Kidney (tissue), 14 donors: ENCODE data around the gene GRID1. TPM values are rescaled to one million over a fixed set of nuclear protein-coding genes. Genes with fewer than 3 reads are reported as not detected.
"Not testable (repeated sequence)": the region's sequence is repeated elsewhere in the genome, so short reads cannot be mapped to it uniquely, and the experiment has no call there.

Experiments
- DNase-seq, 5 donors: peaks; one replicate each; pipeline ENCODE4 v3.0.0-alpha.2; 2013 to 2020
- FAIRE-seq: peaks from 2 replicates; lab custom pipeline; 2012; peaks lifted over from hg19 to GRCh38; lab: Jason Lieb, UNC
- H3K27ac ChIP-seq, 2 donors: one replicate each; pipeline ENCODE4 v1.7.0; 2013; ENCODE audit warnings: low read depth in 2 of 2, low read length in 2 of 2, inconsistent platforms in 1 of 2
- H3K27me3 ChIP-seq: one replicate; pipeline ENCODE4 v1.7.1; 2013; ENCODE audit warnings: low read length, inconsistent platforms; ENCODE audit not compliant: control insufficient read depth, insufficient read depth
- H3K36me3 ChIP-seq, 3 donors: one replicate each; pipeline versions ENCODE4 v1.7.0 to v1.7.1; 2013; ENCODE audit warnings: low read length in 3 of 3, control low read depth in 1 of 3, inconsistent platforms in 1 of 3; ENCODE audit not compliant: insufficient read depth in 3 of 3, control insufficient read depth in 2 of 3
- H3K4me1 ChIP-seq, 3 donors: one replicate each; pipeline versions ENCODE4 v1.7.0 to v1.7.1; 2013; ENCODE audit warnings: low read length in 3 of 3, inconsistent platforms in 1 of 3, low read depth in 1 of 3; ENCODE audit not compliant: control insufficient read depth in 2 of 3, insufficient read depth in 2 of 3
- H3K4me3 ChIP-seq, 3 donors: one replicate each; pipeline versions ENCODE4 v1.7.0 to v1.8.1; 2013; ENCODE audit warnings: low read length in 3 of 3, control low read depth in 1 of 3, inconsistent platforms in 1 of 3
- H3K9ac ChIP-seq, 3 donors: one replicate each; pipeline versions ENCODE4 v1.7.0 to v1.7.1; 2013; ENCODE audit warnings: low read length in 3 of 3, control low read depth in 1 of 3, inconsistent platforms in 1 of 3
- H3K9me3 ChIP-seq, 3 donors: one replicate each; pipeline versions ENCODE4 v1.7.0 to v1.7.1; 2013; ENCODE audit warnings: low read length in 3 of 3, control low read depth in 1 of 3, inconsistent platforms in 1 of 3; ENCODE audit not compliant: control insufficient read depth in 2 of 3, insufficient read depth in 1 of 3
- intact Hi-C: fragments of 100-400 bp; cut with DNase I; formaldehyde crosslinking; loops from one replicate; pipeline ENCODE4 v1.11.1; 2022
- polyA plus RNA-seq: library from polyadenylated mRNA; stranded (reverse); fragments of 350-450 nt; fragmentation: Illumina TruSeq; extraction: RNeasy Lipid Tissue Mini Kit (QIAGEN cat#74804); gene quantifications from one replicate; pipeline ENCODE4 v1.2.3, GENCODE V29; 2014; ENCODE audit warnings: low read depth, low replicate concordance; ENCODE audit not compliant: insufficient read depth
- total RNA-seq: library from RNA; stranded (reverse); fragmentation: NEBNext Ultra II Directional; extraction: Animal tissue kit (Norgen Biotek cat#: 25700); gene quantifications from one replicate; pipeline ENCODE4 v1.2.1, GENCODE V29; 2021
- TF ChIP-seq, protein P1 (sequence below): IDR thresholded peaks from 3 replicates; pipeline ENCODE4 v1.5.1; 2012; ENCODE audit warnings: mild to moderate bottlenecking, moderate library complexity, borderline replicate concordance; ENCODE audit not compliant: insufficient read depth; ENCODE audit errors: extremely low read depth
- donor health status: control.
- donor health status: control.
- donor health status: control.
- donor health status: control.
- donor health status: control.
- donor health status: DM: yes; HTN: yes; CAD: no.
- donor health status: Normal renal cell carcinoma (clear cell type).

The GRID1 gene
- total and polyA plus RNA-seq, 2 donors from 2014 or later, result 0.37 to 1.4 TPM

DNA sequence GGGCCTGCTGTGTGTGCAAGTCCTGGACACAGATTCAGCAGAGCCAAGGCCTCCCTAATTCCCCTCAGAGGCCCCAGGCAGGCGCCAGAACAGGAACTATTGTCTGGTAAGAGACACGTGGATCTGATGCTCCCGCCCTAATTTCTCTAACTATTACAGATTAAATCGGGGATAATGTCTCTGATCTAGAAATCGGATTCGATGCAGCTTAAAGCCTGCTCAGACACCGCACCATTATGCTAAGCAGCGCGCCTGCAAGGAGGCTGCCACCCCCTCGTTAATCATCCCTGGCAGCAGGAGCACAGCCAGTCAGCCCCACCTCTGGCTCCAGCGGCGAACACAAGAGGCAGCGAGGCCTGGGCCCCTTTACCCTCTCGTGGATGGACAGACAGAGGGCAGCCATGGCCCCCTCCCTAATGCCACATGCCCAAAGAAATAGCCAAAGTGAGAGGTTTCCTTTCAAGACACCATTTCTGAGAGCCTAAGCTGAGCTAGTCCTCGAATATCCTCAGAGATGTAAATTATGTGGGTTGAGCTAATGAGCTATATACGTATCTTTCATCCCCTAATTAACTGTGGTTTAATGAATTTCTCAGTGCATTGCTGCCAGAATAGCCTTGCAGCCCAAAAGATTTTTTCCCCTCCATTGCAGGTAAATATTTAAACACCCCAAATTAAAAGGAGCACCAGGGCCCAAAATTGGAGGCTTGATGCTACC lies 122.1 kb downstream of the GRID1 start:
- H3K36me3 ChIP-seq, result no peaks in the 10 kb centered on the region
- H3K4me3 ChIP-seq, result no peak overlapping the region
- intact Hi-C loops, result no loop called here
- TF ChIP-seq, protein P1, sequence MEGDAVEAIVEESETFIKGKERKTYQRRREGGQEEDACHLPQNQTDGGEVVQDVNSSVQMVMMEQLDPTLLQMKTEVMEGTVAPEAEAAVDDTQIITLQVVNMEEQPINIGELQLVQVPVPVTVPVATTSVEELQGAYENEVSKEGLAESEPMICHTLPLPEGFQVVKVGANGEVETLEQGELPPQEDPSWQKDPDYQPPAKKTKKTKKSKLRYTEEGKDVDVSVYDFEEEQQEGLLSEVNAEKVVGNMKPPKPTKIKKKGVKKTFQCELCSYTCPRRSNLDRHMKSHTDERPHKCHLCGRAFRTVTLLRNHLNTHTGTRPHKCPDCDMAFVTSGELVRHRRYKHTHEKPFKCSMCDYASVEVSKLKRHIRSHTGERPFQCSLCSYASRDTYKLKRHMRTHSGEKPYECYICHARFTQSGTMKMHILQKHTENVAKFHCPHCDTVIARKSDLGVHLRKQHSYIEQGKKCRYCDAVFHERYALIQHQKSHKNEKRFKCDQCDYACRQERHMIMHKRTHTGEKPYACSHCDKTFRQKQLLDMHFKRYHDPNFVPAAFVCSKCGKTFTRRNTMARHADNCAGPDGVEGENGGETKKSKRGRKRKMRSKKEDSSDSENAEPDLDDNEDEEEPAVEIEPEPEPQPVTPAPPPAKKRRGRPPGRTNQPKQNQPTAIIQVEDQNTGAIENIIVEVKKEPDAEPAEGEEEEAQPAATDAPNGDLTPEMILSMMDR, result no peak
- H3K9ac ChIP-seq, result no peak overlapping the region
- H3K27ac ChIP-seq, result no peak overlapping the region
- H3K4me1 ChIP-seq, result no peaks in the 10 kb centered on the region
- no peaks in the 10 kb centered on the region for H3K27me3 ChIP-seq
- no peaks in the 10 kb centered on the region for H3K9me3 ChIP-seq
- DNase-seq (peak; percentile 39 to 61 (median 48)), FAIRE-seq (no peak)

DNA sequence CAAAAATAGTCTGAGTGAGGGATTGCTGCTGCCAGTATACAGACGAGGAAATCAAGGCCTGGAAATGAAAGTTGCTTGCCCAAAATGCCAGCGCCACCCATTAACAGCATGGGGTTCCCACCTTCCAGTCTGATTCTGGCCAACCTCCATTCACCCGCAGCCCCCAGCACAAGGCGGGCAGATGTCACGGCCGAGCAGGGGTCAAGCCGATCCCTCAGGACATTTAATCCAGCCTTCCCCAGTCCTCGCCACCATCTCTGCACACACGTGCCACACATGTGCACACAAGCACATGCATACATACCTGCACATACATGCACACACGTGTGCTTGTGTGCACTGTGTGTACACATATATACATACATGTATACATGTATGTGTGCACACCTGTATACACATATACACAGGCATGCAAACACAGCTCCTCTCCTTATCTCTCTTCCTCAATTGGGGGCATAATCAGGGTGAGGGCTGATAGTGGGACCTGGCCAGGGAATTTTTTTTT lies 122.9 kb downstream of the GRID1 start:
- no peak overlapping the region for H3K9ac ChIP-seq
- intact Hi-C loops, result no loop called here
- H3K27ac ChIP-seq, result no peak overlapping the region
- no peaks in the 10 kb centered on the region for H3K4me1 ChIP-seq
- FAIRE-seq (no peak), DNase-seq (peak in 1 of 5 donors; percentile 56)
- H3K27me3 ChIP-seq, result no peaks in the 10 kb centered on the region
- no peaks in the 10 kb centered on the region for H3K36me3 ChIP-seq
- H3K9me3 ChIP-seq, result no peaks in the 10 kb centered on the region
- TF ChIP-seq, protein P1, result no peak
- no peak overlapping the region for H3K4me3 ChIP-seq

- FAIRE-seq, result no peak
- H3K9me3 ChIP-seq, result no peaks in the 10 kb centered on the region
These were observed 123.8 kb downstream of the GRID1 start for GRCh38 chr10:86242761-86243160.

DNA sequence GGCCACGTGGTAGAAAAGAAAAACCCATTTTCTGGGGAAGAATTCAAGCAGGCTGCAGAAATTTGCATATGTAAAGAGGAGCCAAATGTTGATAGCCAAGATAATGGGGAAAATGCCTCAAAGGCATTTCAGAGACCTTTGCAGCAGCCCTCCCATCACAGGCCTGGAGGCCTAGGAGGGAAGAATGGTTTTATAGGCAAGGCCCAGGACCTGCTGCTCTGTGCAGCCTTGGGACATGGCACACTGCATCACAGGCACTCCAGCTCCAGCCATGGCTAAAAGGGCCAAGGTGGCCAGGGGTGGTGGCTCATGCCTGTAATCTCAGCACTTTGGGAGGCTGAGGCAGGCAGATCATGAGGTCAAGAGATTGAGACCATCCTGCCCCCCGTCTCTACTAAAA lies 128.5 kb downstream of the GRID1 start:
- H3K9ac ChIP-seq, FAIRE-seq, H3K36me3 ChIP-seq, H3K27ac ChIP-seq, H3K4me1 ChIP-seq, H3K9me3 ChIP-seq, H3K27me3 ChIP-seq, intact Hi-C loops, H3K4me3 ChIP-seq: not testable (repeated sequence)
- DNase-seq, result peak in 1 of 5 donors; percentile 32

More at GRCh38 chr10:86242761-86243160, 123.8 kb downstream of the GRID1 start:
- peak in 1 of 5 donors; percentile 35 for DNase-seq
- Histone ChIP-seq H3K27ac (no peak overlapping the region), H3K9ac (no peak overlapping the region), H3K4me1 (no peaks in the 10 kb centered on the region), H3K4me3 (no peak overlapping the region), H3K36me3 (no peaks in the 10 kb centered on the region), H3K27me3 (no peaks in the 10 kb centered on the region)
- intact Hi-C loops, result no loop called here
- TF ChIP-seq, protein P1, result no peak
